KMS-11 (cell line): ENCODE data around the gene ADGRB3.

Experiments
- H2AFZ ChIP-seq: fragments of 200-600 bp; sonication (generic); 2 replicates; pipeline ENCODE4 v1.6.1; 2016; ENCODE audit warnings: antibody characterized with exemption, mixed run types, low read depth
- H3K27ac ChIP-seq: fragments of 200-600 bp; sonication (generic); 2 replicates; pipeline ENCODE4 v1.6.1; 2016; ENCODE audit warnings: mild to moderate bottlenecking, mixed run types
- H3K27me3 ChIP-seq: fragments of 200-600 bp; sonication (generic); 2 replicates; pipeline ENCODE4 v1.6.1; 2017; ENCODE audit warnings: mild to moderate bottlenecking, low read depth, mixed run types, moderate library complexity; ENCODE audit not compliant: insufficient read depth
- H3K36me3 ChIP-seq: fragments of 200-600 bp; sonication (generic); 2 replicates; pipeline ENCODE4 v1.6.1; 2017; ENCODE audit warnings: mild to moderate bottlenecking, mixed run types; ENCODE audit not compliant: insufficient read depth
- H3K4me1 ChIP-seq: fragments of 200-600 bp; sonication (generic); 2 replicates; pipeline ENCODE4 v1.6.1; 2016; ENCODE audit warnings: mild to moderate bottlenecking, low read depth, mixed run types; ENCODE audit not compliant: poor library complexity, severe bottlenecking
- H3K4me2 ChIP-seq: fragments of 200-600 bp; sonication (generic); 2 replicates; pipeline ENCODE4 v1.7.0; 2016; ENCODE audit warnings: mild to moderate bottlenecking, mixed run types
- H3K4me3 ChIP-seq: fragments of 200-600 bp; sonication (generic); IDR thresholded peaks from 2 replicates; pipeline ENCODE4 v1.6.1; 2017; ENCODE audit warnings: low read depth, low read length, mixed read lengths; ENCODE audit not compliant: insufficient read depth
- H3K79me2 ChIP-seq: fragments of 200-600 bp; sonication (generic); 2 replicates; pipeline ENCODE4 v1.6.1; 2016; ENCODE audit warnings: low read depth, mixed run types; ENCODE audit not compliant: insufficient read depth
- H3K9ac ChIP-seq: fragments of 200-600 bp; sonication (generic); 2 replicates; pipeline ENCODE4 v1.6.1; 2016; ENCODE audit warnings: mild to moderate bottlenecking, mixed run types
- H4K20me1 ChIP-seq: fragments of 200-600 bp; sonication (generic); 2 replicates; pipeline ENCODE4 v1.6.1; 2016; ENCODE audit warnings: mild to moderate bottlenecking, mixed run types; ENCODE audit not compliant: insufficient read depth
- CTCF ChIP-seq: fragments of 200-600 bp; sonication (generic); conservative IDR thresholded peaks from 2 replicates; pipeline ENCODE4 v1.6.1; 2017; ENCODE audit warnings: low read depth, mild to moderate bottlenecking, antibody characterized with exemption, low read length, moderate library complexity, mixed read lengths

ADGRB3 gene

GRCh38 chr6:69293471-69293870 is 658.4 kb downstream of the ADGRB3 start:
- no peaks in the 10 kb centered on the region for H4K20me1 ChIP-seq
- no peak overlapping the region for H3K4me3 ChIP-seq
- H3K27me3 ChIP-seq: no peaks in the 10 kb centered on the region
- no peak overlapping the region for H3K27ac ChIP-seq
- no peak for TF ChIP-seq CTCF
- H3K9ac ChIP-seq: no peak overlapping the region
- H3K36me3 ChIP-seq: no peaks in the 10 kb centered on the region
- no peaks in the 10 kb centered on the region for H3K4me1 ChIP-seq
- no peak overlapping the region for H3K4me2 ChIP-seq
- H3K79me2 ChIP-seq: no peaks in the 10 kb centered on the region
- H2AFZ ChIP-seq: no peak overlapping the region

- no peak overlapping the region for H3K4me3 ChIP-seq
- no peaks in the 10 kb centered on the region for H3K79me2 ChIP-seq
- H4K20me1 ChIP-seq: no peaks in the 10 kb centered on the region
- no peaks in the 10 kb centered on the region for H3K36me3 ChIP-seq
- no peak overlapping the region for H3K27ac ChIP-seq
- H3K27me3 ChIP-seq: no peaks in the 10 kb centered on the region
- H2AFZ ChIP-seq: no peak overlapping the region
- no peaks in the 10 kb centered on the region for H3K4me1 ChIP-seq
- H3K4me2 ChIP-seq: no peak overlapping the region
- no peak for TF ChIP-seq CTCF
- no peak overlapping the region for H3K9ac ChIP-seq
Observed at GRCh38 chr6:69294407-69294806, 659.3 kb downstream of the ADGRB3 start.

- H3K79me2 ChIP-seq: no peaks in the 10 kb centered on the region
- no peak overlapping the region for H3K4me2 ChIP-seq
- H3K4me1 ChIP-seq: no peaks in the 10 kb centered on the region
- no peak for TF ChIP-seq CTCF
- no peaks in the 10 kb centered on the region for H3K36me3 ChIP-seq
- H2AFZ ChIP-seq: no peak overlapping the region
- no peaks in the 10 kb centered on the region for H4K20me1 ChIP-seq
- H3K27me3 ChIP-seq: no peaks in the 10 kb centered on the region
- no peak overlapping the region for H3K27ac ChIP-seq
- H3K4me3 ChIP-seq: no peak overlapping the region
- H3K9ac ChIP-seq: no peak overlapping the region
Observed at GRCh38 chr6:69294862-69295261, 659.8 kb downstream of the ADGRB3 start.

GRCh38 chr6:69303382-69303781 is 668.3 kb downstream of the ADGRB3 start:
- H3K36me3 ChIP-seq: no peaks in the 10 kb centered on the region
- no peak for TF ChIP-seq CTCF

More at GRCh38 chr6:69303382-69303781, 668.3 kb downstream of the ADGRB3 start:
- H3K4me3 ChIP-seq: no peak overlapping the region
- H3K27me3 ChIP-seq: no peaks in the 10 kb centered on the region
- no peak overlapping the region for H3K27ac ChIP-seq
- no peak overlapping the region for H3K9ac ChIP-seq
- no peak overlapping the region for H3K4me2 ChIP-seq
- no peak overlapping the region for H2AFZ ChIP-seq
- no peaks in the 10 kb centered on the region for H3K4me1 ChIP-seq
- H3K79me2 ChIP-seq: no peaks in the 10 kb centered on the region
- no peaks in the 10 kb centered on the region for H4K20me1 ChIP-seq
